ENCODE measurements around the gene FARP2.

Gene FARP2

GRCh38 chr2:241535871-241536655 is 180.0 kb downstream of the FARP2 start:
- no peak for DNase-seq

GRCh38 chr2:241538838-241539615 is 182.9 kb downstream of the FARP2 start:
- no peak for DNase-seq

- no peak for DNase-seq
Measured at GRCh38 chr2:241539616-241540374, 183.7 kb downstream of the FARP2 start.

GRCh38 chr2:241540401-241540770 is 184.3 kb downstream of the FARP2 start:
- DNase-seq = no peak

GRCh38 chr2:241540771-241541561 is 184.9 kb downstream of the FARP2 start:
- DNase-seq = peak; percentile 28

- DNase-seq = no peak
Measured at GRCh38 chr2:241541564-241542277, 185.6 kb downstream of the FARP2 start.

GRCh38 chr2:241542278-241542605 is 186.2 kb downstream of the FARP2 start:
- DNase-seq = no peak
